ENCODE data around the gene P2RY2. TPM values are rescaled to one million over a fixed set of nuclear protein-coding genes. Genes with fewer than 3 reads are reported as not detected.
"Not testable (repeated sequence)": the region's sequence is repeated elsewhere in the genome, so short reads cannot be mapped to it uniquely, and the experiment has no call there.

P2RY2 gene
- total and polyA plus RNA-seq, 7 donors, result 18.7 to 90.9 (median 44.2) TPM

GRCh38 chr11:73230931-73231330 is 12.8 kb downstream of the P2RY2 start:
- H3K27me3 ChIP-seq (ENCODE audit: insufficient read depth in 3 of 3, low read length in 2 of 3), result no peaks in the 10 kb centered on the region
- intact Hi-C loops (cut with DNase I), result no loop called here
- H3K36me3 ChIP-seq (ENCODE audit: insufficient read depth in 1 of 2, low read depth in 1 of 2), result peaks cover 0 to 46% of the 10 kb centered on the region in 2 donors
- no peak for ATAC-seq
- WGBS, 3 donors, result 92 to 98% (median 95%) methylated on average over 7 of the region's 7 CpGs
- peaks cover 31% of the 10 kb centered on the region for H3K4me1 ChIP-seq
- H3K27ac ChIP-seq, result no peak overlapping the region
- TF ChIP-seq CTCF (IDR thresholded peaks at IDR 0.05), result no peak
- DNase-seq, result peak in 1 of 2 donors; percentile 47
- H3K4me3 ChIP-seq, result no peak overlapping the region
- H3K9me3 ChIP-seq, result no peaks in the 10 kb centered on the region

DNA sequence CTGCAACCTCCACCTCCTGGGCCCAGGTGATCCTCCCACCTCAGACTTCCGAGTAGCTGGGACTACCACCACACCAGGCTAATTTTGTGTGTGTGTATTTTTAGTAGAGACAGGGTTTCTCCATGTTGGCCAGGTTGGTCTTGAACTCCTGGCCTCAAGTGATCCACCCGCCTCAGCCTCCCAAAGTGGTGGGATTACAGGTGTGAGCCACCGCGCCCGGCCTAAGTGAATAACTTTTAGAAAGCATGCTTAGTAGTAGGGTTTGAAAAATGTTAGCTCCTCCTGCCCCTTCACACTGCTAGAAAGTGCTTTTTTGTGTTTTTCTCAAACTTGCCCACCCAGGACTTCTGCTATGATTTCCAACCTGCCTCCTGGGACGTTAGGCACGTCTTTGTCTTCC is 14.4 kb downstream of the P2RY2 start:
- peaks cover 41% of the 10 kb centered on the region for H3K4me1 ChIP-seq
- H3K4me3 ChIP-seq; intact Hi-C loops (cut with DNase I); H3K9me3 ChIP-seq; DNase-seq; H3K27me3 ChIP-seq (ENCODE audit: insufficient read depth in 3 of 3, low read length in 2 of 3); ATAC-seq: not testable (repeated sequence)
- 87 to 98% (median 89%) methylated on average over 7 of the region's 7 CpGs for WGBS, 3 donors
- H3K27ac ChIP-seq, result peak overlapping the region; percentile 90
- peaks cover 0 to 46% of the 10 kb centered on the region in 2 donors for H3K36me3 ChIP-seq (ENCODE audit: insufficient read depth in 1 of 2, low read depth in 1 of 2)

- Histone ChIP-seq H3K27ac (peak overlapping the region; percentile 90), H3K4me1 (peaks cover 46% of the 10 kb centered on the region), H3K27me3 (ENCODE audit: insufficient read depth in 3 of 3, low read length in 2 of 3) (no peaks in the 10 kb centered on the region), H3K4me3 (no peak overlapping the region), H3K36me3 (ENCODE audit: insufficient read depth in 1 of 2, low read depth in 1 of 2) (peaks cover 0 to 46% of the 10 kb centered on the region in 2 donors), H3K9me3 (no peaks in the 10 kb centered on the region)
- DNase-seq (peak in 1 of 2 donors; percentile 19), ATAC-seq (no peak)
- intact Hi-C loops (cut with DNase I), result no loop called here
- TF ChIP-seq CTCF (IDR thresholded peaks at IDR 0.05), result no peak
Measured at GRCh38 chr11:73233211-73233610, 15.1 kb downstream of the P2RY2 start.

DNA sequence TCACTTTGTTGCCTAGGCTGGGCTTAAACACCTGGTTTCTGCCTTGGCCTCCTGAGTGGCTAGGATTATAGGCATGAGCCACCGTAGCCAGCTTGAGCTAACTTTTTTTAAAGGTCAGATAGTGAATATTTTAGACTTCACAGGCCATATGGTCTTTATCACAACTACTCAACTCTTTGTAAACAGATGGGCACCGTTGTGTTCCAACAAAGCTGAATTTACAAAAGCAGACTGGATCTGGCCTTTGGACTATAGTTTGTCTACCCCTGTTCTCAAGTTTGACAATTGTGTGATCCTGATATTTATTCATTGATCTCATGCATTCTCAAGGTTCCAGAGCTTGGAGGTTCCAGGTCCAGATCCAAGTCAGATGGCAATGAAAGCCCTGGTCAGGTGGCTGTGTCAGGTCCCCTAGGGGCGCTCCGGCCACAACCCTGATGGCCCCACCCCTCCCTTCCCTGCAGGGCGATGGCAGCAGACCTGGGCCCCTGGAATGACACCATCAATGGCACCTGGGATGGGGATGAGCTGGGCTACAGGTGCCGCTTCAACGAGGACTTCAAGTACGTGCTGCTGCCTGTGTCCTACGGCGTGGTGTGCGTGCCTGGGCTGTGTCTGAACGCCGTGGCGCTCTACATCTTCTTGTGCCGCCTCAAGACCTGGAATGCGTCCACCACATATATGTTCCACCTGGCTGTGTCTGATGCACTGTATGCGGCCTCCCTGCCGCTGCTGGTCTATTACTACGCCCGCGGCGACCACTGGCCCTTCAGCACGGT is 15.8 kb downstream of the P2RY2 start:
- H3K4me3 ChIP-seq, result no peak overlapping the region
- DNase-seq, result no peak
- intact Hi-C loops (cut with DNase I), result loop anchor here (2.0 kb wide), 1 partner anchor 15 kb away; the partner anchor contains the start of gene P2RY2 (in 2 of the 2)

More for the DNA sequence above, 15.8 kb downstream of the P2RY2 start:
- no peak for ATAC-seq
- Histone ChIP-seq H3K4me1 (peaks cover 47% of the 10 kb centered on the region), H3K27me3 (ENCODE audit: insufficient read depth in 3 of 3, low read length in 2 of 3) (no peaks in the 10 kb centered on the region), H3K9me3 (no peaks in the 10 kb centered on the region), H3K36me3 (ENCODE audit: insufficient read depth in 1 of 2, low read depth in 1 of 2) (peaks cover 0 to 41% of the 10 kb centered on the region in 2 donors), H3K27ac (peak overlapping the region; percentile 90)
- WGBS, 3 donors, result 82 to 90% (median 88%) methylated on average over 22 to 23 of the region's 23 CpGs
- TF ChIP-seq CTCF (IDR thresholded peaks at IDR 0.05), result no peak

Data from psoas muscle (tissue), 8 donors.